Breast epithelium (tissue), 4 donors: ENCODE data around the gene PCDHGA1. TPM values are rescaled to one million over a fixed set of nuclear protein-coding genes. Genes with fewer than 3 reads are reported as not detected.

ENCODE experiments used
- DNase-seq, 2 donors: peaks; one replicate each; pipeline ENCODE4 v3.0.0-alpha.2; 2019; ENCODE audit warnings: low spot score in 2 of 2
- H3K27ac ChIP-seq, 2 donors: fragments of 200-600 bp; sonication (generic) in 1 of 2; one replicate each; pipeline ENCODE4 v1.5.1; 2016 to 2019; ENCODE audit warnings: mild to moderate bottlenecking in 1 of 2
- H3K27me3 ChIP-seq, 2 donors: fragments of 200-600 bp; sonication (generic) in 1 of 2; one replicate each; pipeline versions ENCODE4 v1.5.1 to v1.6.0; 2017 to 2019; ENCODE audit warnings: control low read depth in 1 of 2, mild to moderate bottlenecking in 1 of 2
- H3K36me3 ChIP-seq: fragments of 200-600 bp; one replicate; pipeline ENCODE4 v1.5.1; 2019
- H3K4me1 ChIP-seq, 2 donors: fragments of 200-600 bp; sonication (generic); one replicate each; pipeline ENCODE4 v1.5.1; 2016 to 2019; ENCODE audit warnings: control low read depth in 1 of 2
- H3K4me3 ChIP-seq, 3 donors: fragments of 200-600 bp; sonication (generic); 1 replicate in 2 of 3; 2 replicates in 1 of 3; pipeline ENCODE4 v1.5.1; 2016 to 2019; ENCODE audit warnings: mild to moderate bottlenecking in 3 of 3, moderate library complexity in 2 of 3
- H3K9me3 ChIP-seq, 2 donors: fragments of 200-600 bp; sonication (generic) in 1 of 2; one replicate each; pipeline ENCODE4 v1.5.1; 2016 to 2019; ENCODE audit warnings: control low read depth in 1 of 2
- POLR2A ChIP-seq: fragments of 450-650 bp; IDR thresholded peaks from one replicate; pipeline ENCODE4 v1.6.1; 2016; ENCODE audit warnings: antibody characterized with exemption, mild to moderate bottlenecking, moderate library complexity
- POLR2AphosphoS5 ChIP-seq, 3 donors: sonication (generic); formaldehyde crosslinking; IDR thresholded peaks; one replicate each; pipeline ENCODE4 v1.6.1; 2017; ENCODE audit warnings: antibody characterized with exemption in 3 of 3
- intact Hi-C: fragments of 100-400 bp; cut with DNase I; formaldehyde crosslinking; loops from one replicate; pipeline ENCODE4 v1.15.1; 2023; ENCODE audit warnings: low total_unique reads
- total RNA-seq, 3 donors: library from RNA; depleted of rRNA; stranded (reverse); fragments of >200 nt; gene quantifications; one replicate each; pipeline ENCODE4 v1.1.0, GENCODE V29; 2016
- TF ChIP-seq, protein P1 (sequence below), 3 donors: fragments of 450-650 bp; IDR thresholded peaks; one replicate each; pipeline ENCODE4 v1.5.1; 2016 to 2017; ENCODE audit warnings: antibody characterized with exemption in 3 of 3, mild to moderate bottlenecking in 3 of 3, moderate library complexity in 3 of 3

PCDHGA1 gene
- total RNA-seq, 3 donors from 2014 or later, result 0.80 to 1.3 (median 1.2) TPM

DNA sequence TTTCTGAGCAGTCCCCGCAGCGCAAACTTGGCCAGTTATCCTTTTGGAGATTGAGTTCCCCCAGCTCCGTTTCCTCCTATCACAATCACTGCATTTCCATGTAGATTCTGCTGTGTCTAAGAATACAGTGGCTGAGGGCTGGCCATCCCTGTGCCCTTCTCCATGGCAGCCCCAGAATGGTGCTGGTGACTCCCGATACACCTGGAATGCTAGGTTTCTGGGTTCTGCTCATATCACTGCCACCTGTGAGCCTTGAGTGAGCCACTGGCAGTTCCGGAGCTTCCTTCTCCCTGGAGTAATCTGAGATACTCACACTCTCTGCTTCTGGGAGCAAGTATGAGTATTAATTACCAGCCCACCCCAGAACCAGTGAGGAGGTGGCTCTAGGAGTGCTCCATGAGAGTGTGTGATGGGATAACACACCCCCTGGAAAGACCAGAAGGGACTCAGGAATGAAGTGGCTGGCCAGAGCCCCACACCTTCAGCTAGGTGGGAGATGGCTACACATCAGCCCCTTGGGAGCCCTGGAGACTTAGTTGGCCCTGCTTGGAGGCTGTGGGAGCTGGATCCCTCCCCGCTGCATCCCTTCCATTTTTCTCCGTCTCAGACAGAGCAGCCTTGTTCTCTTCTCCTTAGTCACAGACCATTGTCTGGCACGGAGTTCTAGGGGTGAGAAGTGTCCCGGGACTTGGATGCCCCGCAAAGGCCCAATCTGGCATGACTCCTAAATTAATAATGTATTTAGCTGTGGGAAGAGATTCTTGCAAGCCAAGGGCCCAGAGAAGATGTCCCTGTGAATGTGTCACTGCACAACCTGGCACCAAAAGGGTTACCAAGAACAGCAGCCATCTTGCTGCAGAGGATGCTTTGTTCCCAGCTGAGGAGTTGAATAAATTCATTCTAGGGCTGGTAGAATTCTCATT is 163.4 kb downstream of the PCDHGA1 start:
- Histone ChIP-seq H3K27me3 (no peaks in the 10 kb centered on the region), H3K4me1 (no peaks in the 10 kb centered on the region), H3K27ac (peak overlapping the region; percentile 68 to 82), H3K9me3 (no peaks in the 10 kb centered on the region), H3K36me3 (no peaks in the 10 kb centered on the region), H3K4me3 (peak overlapping the region in 1 of 3 donors; percentile 15)
- peak in 1 of 2 donors; percentile 44 for DNase-seq
- intact Hi-C loops, result no loop called here
- TF ChIP-seq, protein P1, sequence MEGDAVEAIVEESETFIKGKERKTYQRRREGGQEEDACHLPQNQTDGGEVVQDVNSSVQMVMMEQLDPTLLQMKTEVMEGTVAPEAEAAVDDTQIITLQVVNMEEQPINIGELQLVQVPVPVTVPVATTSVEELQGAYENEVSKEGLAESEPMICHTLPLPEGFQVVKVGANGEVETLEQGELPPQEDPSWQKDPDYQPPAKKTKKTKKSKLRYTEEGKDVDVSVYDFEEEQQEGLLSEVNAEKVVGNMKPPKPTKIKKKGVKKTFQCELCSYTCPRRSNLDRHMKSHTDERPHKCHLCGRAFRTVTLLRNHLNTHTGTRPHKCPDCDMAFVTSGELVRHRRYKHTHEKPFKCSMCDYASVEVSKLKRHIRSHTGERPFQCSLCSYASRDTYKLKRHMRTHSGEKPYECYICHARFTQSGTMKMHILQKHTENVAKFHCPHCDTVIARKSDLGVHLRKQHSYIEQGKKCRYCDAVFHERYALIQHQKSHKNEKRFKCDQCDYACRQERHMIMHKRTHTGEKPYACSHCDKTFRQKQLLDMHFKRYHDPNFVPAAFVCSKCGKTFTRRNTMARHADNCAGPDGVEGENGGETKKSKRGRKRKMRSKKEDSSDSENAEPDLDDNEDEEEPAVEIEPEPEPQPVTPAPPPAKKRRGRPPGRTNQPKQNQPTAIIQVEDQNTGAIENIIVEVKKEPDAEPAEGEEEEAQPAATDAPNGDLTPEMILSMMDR (IDR thresholded peaks at IDR 0.05), result no peak
- TF ChIP-seq POLR2AphosphoS5 (IDR thresholded peaks at IDR 0.05) (no peak), POLR2A (no peak)

DNA sequence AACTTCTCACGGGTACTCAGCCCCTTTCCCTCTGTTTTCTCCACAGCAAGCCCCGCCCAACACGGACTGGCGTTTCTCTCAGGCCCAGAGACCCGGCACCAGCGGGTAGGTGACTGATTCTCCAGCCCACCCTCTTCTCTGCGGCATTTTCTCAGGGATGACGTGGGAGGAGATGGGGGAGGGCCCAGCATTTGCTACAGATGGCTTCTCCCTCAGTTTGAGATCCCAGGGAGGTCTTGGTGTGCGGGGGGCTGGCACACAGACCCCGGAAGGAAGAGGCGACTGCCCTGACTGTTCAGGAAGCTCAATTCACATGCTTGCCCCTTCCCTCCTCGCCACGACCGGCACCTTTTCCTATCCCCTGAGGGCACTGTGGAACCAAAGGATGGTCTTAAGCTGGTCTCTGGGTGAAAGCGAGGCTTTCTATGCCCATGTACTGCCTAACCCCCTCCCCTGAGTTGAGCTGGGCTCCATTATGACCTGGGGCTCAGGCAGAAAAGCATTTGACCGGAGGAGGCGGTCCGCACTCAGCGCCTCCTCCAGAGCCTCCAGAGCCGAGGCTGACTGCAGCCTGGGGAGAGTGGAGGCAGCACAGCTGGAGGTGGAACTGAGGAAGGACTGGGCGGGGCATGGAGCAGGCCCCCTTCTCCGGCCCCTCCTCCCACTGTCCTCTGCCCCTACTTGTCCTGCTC is 164.6 kb downstream of the PCDHGA1 start:
- H3K36me3 ChIP-seq, result no peaks in the 10 kb centered on the region
- H3K4me3 ChIP-seq, result peak overlapping the region in 1 of 3 donors; percentile 15
- no peaks in the 10 kb centered on the region for H3K4me1 ChIP-seq
- intact Hi-C loops, result no loop called here
- H3K9me3 ChIP-seq, result no peaks in the 10 kb centered on the region
- DNase-seq, result no peak
- peak overlapping the region; percentile 68 to 82 for H3K27ac ChIP-seq
- TF ChIP-seq POLR2AphosphoS5 (IDR thresholded peaks at IDR 0.05), result no peak
- TF ChIP-seq, protein P1 (IDR thresholded peaks at IDR 0.05), result no peak
- TF ChIP-seq POLR2A, result no peak
- H3K27me3 ChIP-seq, result no peaks in the 10 kb centered on the region

DNA sequence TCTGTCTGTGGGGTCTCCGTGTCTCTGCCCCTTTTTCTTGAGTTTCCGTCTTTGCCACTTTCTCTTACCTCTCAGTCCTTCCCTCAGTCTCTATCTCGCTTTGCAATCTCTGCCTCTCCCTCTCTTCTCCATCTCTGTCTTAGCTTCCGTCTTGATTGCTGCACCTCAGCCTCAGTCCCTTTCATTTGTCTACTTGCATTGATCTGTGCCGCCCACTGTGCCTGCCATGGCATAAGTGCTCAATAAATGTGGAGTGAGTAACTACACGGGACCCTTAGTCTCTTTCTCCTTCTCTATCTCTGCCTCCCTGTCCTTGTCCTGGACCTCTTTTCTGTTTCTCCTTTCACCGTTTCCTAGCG is 165.1 kb downstream of the PCDHGA1 start:
- intact Hi-C loops, result no loop called here
- DNase-seq, result no peak
- Histone ChIP-seq H3K9me3 (no peaks in the 10 kb centered on the region), H3K27ac (peak overlapping the region; percentile 68 to 82), H3K27me3 (no peaks in the 10 kb centered on the region), H3K4me3 (no peak overlapping the region), H3K36me3 (no peaks in the 10 kb centered on the region), H3K4me1 (no peaks in the 10 kb centered on the region)
- TF ChIP-seq, protein P1 (IDR thresholded peaks at IDR 0.05), result no peak
- TF ChIP-seq POLR2A, result no peak
- TF ChIP-seq POLR2AphosphoS5 (IDR thresholded peaks at IDR 0.05), result no peak

DNA sequence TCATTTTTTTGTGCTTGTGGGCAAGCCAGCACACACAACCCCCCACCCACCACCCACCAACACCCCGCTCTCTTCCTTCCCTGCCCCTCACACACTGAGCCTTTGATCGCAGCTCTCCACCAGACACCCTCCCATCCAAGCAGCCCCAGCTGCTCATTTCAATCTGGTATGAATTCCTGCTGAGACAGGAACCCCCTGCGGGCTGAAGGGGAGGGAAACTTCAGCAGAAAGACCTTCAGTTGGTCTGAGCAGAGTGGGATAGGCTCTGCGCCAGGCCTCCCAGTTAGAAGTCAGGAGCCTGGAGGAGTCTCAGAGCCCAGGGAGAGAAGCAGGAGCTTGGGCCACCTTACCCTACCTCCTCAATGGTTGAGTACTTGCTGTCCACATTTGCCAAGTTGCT is 165.7 kb downstream of the PCDHGA1 start:
- Histone ChIP-seq H3K4me3 (no peak overlapping the region), H3K27ac (peak overlapping the region; percentile 25 to 68), H3K36me3 (no peaks in the 10 kb centered on the region), H3K9me3 (no peaks in the 10 kb centered on the region), H3K4me1 (no peaks in the 10 kb centered on the region), H3K27me3 (no peaks in the 10 kb centered on the region)
- no peak for TF ChIP-seq POLR2AphosphoS5 (IDR thresholded peaks at IDR 0.05)
- TF ChIP-seq POLR2A, result no peak
- TF ChIP-seq, protein P1 (IDR thresholded peaks at IDR 0.05), result no peak
- DNase-seq, result peak in 1 of 2 donors; percentile 57
- intact Hi-C loops, result no loop called here

DNA sequence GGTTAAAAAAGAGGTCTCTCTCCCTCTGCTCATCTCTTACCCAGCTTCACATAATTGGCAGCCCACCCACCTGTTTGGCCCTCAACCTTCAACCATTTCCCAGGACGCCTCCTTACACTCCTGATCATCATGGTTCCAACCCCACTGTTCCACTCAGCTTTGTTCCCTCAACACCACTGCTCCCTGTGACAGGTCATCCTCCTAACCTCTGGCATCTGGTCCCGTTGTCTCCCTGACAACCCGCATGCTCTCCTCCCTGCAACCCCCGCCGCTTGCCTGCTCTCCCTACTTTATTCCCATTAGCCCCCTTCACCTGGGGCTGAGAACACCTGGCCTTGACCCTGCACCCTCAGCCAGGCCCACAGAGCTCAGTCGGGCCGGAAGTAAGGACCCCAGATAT is 171.4 kb downstream of the PCDHGA1 start:
- H3K4me1 ChIP-seq, result no peaks in the 10 kb centered on the region
- DNase-seq, result no peak

More for the DNA sequence above, 171.4 kb downstream of the PCDHGA1 start:
- H3K4me3 ChIP-seq, result no peak overlapping the region
- intact Hi-C loops, result no loop called here
- no peak for TF ChIP-seq POLR2A
- TF ChIP-seq, protein P1 (IDR thresholded peaks at IDR 0.05), result no peak
- no peak for TF ChIP-seq POLR2AphosphoS5 (IDR thresholded peaks at IDR 0.05)
- no peaks in the 10 kb centered on the region for H3K9me3 ChIP-seq
- no peaks in the 10 kb centered on the region for H3K27me3 ChIP-seq
- no peaks in the 10 kb centered on the region for H3K36me3 ChIP-seq
- H3K27ac ChIP-seq, result no peak overlapping the region
